ENCODE measurements around the gene RER1. TPM values are rescaled to one million over a fixed set of nuclear protein-coding genes. Genes with fewer than 3 reads are reported as not detected.

The RER1 gene
- total and polyA plus RNA-seq, 7 donors: 68.8 to 119 (median 90.0) TPM

DNA sequence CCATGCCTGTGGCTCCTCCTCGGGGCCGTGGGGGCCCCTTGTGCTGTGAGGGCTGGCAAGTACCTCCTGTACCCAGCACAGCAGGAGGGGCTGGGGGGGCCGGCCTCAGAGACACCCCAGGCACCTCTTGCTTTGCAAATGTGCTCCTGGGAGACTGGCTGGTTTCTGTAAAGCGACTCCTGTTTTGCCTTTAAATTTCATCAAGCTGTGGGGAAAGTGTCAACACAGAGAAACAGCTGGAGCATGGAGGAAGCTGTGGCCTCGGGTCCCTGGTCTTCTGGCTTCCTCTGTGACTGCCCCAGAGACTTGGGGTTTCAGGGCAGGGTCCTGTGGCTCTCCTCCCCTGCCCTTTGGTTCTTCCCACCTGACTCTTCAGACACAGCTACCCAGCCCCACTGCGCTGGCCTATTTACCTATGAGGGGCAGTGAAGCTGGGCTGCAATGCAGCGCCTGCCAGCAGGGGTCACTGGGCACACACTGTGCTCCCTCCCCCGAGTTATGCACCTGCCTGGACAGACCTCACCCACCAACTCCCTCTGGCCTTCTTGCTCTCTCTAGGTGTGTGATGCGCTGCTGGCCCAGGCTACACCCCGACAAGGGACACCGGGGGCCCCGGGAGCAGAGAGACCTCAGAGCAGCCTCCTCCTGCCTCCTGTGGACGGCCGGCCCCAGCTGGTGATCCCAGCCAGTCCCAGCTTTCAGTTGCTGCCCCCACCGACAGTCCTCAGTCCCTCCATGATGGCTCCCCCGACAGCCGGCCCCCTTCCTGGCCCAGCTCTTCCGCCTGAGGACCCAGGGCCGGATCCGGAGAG, 38.3 kb downstream of the RER1 start:
- Histone ChIP-seq H3K36me3 (ENCODE audit: insufficient read depth in 1 of 2, low read depth in 1 of 2) (no peaks in the 10 kb centered on the region), H3K4me3 (no peak overlapping the region), H3K27ac (no peak overlapping the region), H3K27me3 (ENCODE audit: insufficient read depth in 3 of 3, low read length in 2 of 3) (peaks cover 0 to 68% (median 23%) of the 10 kb centered on the region in 3 donors), H3K9me3 (no peaks in the 10 kb centered on the region), H3K4me1 (no peaks in the 10 kb centered on the region)
- ATAC-seq (no peak), DNase-seq (no peak)
- TF ChIP-seq, protein P1, sequence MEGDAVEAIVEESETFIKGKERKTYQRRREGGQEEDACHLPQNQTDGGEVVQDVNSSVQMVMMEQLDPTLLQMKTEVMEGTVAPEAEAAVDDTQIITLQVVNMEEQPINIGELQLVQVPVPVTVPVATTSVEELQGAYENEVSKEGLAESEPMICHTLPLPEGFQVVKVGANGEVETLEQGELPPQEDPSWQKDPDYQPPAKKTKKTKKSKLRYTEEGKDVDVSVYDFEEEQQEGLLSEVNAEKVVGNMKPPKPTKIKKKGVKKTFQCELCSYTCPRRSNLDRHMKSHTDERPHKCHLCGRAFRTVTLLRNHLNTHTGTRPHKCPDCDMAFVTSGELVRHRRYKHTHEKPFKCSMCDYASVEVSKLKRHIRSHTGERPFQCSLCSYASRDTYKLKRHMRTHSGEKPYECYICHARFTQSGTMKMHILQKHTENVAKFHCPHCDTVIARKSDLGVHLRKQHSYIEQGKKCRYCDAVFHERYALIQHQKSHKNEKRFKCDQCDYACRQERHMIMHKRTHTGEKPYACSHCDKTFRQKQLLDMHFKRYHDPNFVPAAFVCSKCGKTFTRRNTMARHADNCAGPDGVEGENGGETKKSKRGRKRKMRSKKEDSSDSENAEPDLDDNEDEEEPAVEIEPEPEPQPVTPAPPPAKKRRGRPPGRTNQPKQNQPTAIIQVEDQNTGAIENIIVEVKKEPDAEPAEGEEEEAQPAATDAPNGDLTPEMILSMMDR (IDR thresholded peaks at IDR 0.05): no peak
- intact Hi-C loops (cut with DNase I): no loop called here
- 69 to 72% (median 69%) methylated on average over 19 to 20 of the region's 20 CpGs for WGBS, 3 donors

DNA sequence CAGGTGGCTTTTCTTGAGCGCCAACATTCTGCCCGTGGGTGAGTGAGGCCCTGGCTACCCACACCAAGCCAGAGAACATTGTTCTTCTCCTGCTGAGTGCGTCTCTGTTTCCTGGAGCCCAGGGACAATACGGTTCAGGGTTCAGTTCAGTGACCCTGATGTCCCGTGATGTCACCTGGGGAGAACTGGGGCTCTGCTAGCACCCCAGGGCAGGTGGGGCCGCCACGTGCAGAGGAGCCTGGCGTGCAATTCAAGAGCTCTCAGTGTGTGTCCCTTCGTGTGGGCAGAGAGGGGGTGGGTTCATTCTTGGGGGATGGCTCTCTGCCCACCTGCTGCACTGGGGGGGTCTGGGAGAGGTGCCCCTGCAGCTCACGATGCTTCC, 38.9 kb downstream of the RER1 start:
- Histone ChIP-seq H3K36me3 (ENCODE audit: insufficient read depth in 1 of 2, low read depth in 1 of 2) (no peaks in the 10 kb centered on the region), H3K4me3 (no peak overlapping the region), H3K27ac (no peak overlapping the region), H3K9me3 (no peaks in the 10 kb centered on the region), H3K27me3 (ENCODE audit: insufficient read depth in 3 of 3, low read length in 2 of 3) (peaks cover 0 to 73% (median 23%) of the 10 kb centered on the region in 3 donors), H3K4me1 (no peaks in the 10 kb centered on the region)
- 57 to 59% (median 59%) methylated on average over 10 of the region's 10 CpGs for WGBS, 3 donors
- TF ChIP-seq, protein P1 (IDR thresholded peaks at IDR 0.05): no peak
- ATAC-seq: no peak
- intact Hi-C loops (cut with DNase I): no loop called here
- DNase-seq: no peak

DNA sequence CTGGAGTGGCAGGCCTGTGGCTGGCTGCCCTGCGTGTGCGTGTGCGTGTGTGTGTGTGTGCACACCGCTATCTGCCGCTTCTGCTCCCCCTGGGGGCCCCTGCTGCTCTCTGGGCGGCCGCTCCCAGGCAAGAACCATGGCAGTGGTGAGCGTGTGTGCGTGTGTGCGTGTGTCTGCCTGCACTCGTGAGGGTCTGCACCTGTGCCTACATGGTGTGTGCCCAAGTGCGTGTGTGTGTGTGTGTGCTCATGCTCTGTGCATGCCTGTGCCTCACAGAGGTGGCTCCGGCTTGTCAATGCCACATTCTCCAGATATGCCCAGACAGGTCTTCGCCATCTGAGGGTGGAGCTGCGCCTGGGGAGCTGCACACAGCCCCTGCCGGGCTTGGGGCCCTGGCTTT, 39.5 kb downstream of the RER1 start:
- H3K4me3 ChIP-seq: no peak overlapping the region
- intact Hi-C loops (cut with DNase I): no loop called here
- no peaks in the 10 kb centered on the region for H3K9me3 ChIP-seq
- 29 to 40% (median 34%) methylated on average over 15 to 16 of the region's 16 CpGs for WGBS, 3 donors
- H3K36me3 ChIP-seq (ENCODE audit: insufficient read depth in 1 of 2, low read depth in 1 of 2): no peaks in the 10 kb centered on the region
- no peak for ATAC-seq
- no peak overlapping the region for H3K27ac ChIP-seq
- DNase-seq: no peak
- no peaks in the 10 kb centered on the region for H3K4me1 ChIP-seq
- peaks cover 0 to 70% (median 21%) of the 10 kb centered on the region in 3 donors for H3K27me3 ChIP-seq (ENCODE audit: insufficient read depth in 3 of 3, low read length in 2 of 3)
- TF ChIP-seq, protein P1 (IDR thresholded peaks at IDR 0.05): no peak

DNA sequence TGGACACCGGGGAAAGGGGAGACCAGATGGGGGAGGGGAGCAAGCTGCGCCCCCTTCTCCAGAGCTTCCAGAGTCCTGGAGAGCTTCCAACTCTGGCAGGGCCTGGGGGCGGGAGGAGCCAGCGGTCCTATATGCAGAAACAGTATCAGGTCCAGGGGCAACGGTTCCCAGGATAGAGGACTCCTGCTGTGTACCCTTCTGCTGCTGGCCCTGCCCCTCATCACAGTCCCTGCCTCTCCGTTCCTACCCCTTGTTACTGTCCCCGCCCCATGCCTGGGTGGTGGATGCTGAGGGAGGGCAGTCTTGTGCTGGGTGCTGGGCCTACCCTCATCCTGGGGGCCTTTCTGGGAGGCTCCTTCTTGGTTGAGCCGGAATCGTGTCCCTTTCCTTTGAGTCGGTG, 39.9 kb downstream of the RER1 start:
- WGBS, 3 donors: 41 to 44% (median 43%) methylated on average over 9 to 10 of the region's 10 CpGs
- DNase-seq (no peak), ATAC-seq (no peak)
- H3K9me3 ChIP-seq: no peaks in the 10 kb centered on the region
- no peaks in the 10 kb centered on the region for H3K36me3 ChIP-seq (ENCODE audit: insufficient read depth in 1 of 2, low read depth in 1 of 2)
- intact Hi-C loops (cut with DNase I): no loop called here
- no peaks in the 10 kb centered on the region for H3K4me1 ChIP-seq
- no peak overlapping the region for H3K4me3 ChIP-seq
- no peak overlapping the region for H3K27ac ChIP-seq
- H3K27me3 ChIP-seq (ENCODE audit: insufficient read depth in 3 of 3, low read length in 2 of 3): peaks cover 0 to 66% (median 18%) of the 10 kb centered on the region in 3 donors
- TF ChIP-seq, protein P1 (IDR thresholded peaks at IDR 0.05): no peak

Measured in psoas muscle (tissue), 8 donors.